Measurements from ENCODE around the gene KLF1.

KLF1 gene

GRCh38 chr19:12838886-12839756 lies 47.9 kb downstream of the KLF1 start (continued):
- no peak for TF ChIP-seq ZNF280D (tag by site-specific recombination; IDR thresholded peaks at IDR 0.05)

- POLR2A ChIA-PET, result no interaction called here
- TF ChIP-seq ZBTB7A (tag by site-specific recombination; IDR thresholded peaks at IDR 0.05; ENCODE audit: low read depth), result no peak
- no peak for TF ChIP-seq ZNF174 (tag by site-specific recombination; IDR thresholded peaks at IDR 0.05)
- TF ChIP-seq OVOL3 (tag by site-specific recombination; IDR thresholded peaks at IDR 0.05), result no peak
- TF ChIP-seq ZNF561 (tag by site-specific recombination; IDR thresholded peaks at IDR 0.05; ENCODE audit: borderline replicate concordance), result no peak
- TF ChIP-seq KLF8 (tag by site-specific recombination; IDR thresholded peaks at IDR 0.05), result no peak
- 0 out of 2 replicates have a peak, but pooled peaks have one; percentile 29 for TF ChIP-seq KLF7 (tag by site-specific recombination; IDR thresholded peaks at IDR 0.05; ENCODE audit: borderline replicate concordance)
- TF ChIP-seq ZEB2 (tag by site-specific recombination; IDR thresholded peaks at IDR 0.05), result no peak
- 0 out of 2 replicates have a peak, but pooled peaks have one; percentile 17 for TF ChIP-seq ZNF677 (tag by site-specific recombination; IDR thresholded peaks at IDR 0.05)
- no peak for TF ChIP-seq ZNF121 (tag by site-specific recombination; IDR thresholded peaks at IDR 0.05)
- TF ChIP-seq ZNF560 (tag by site-specific recombination; IDR thresholded peaks at IDR 0.05; ENCODE audit: borderline replicate concordance), result peak; percentile 29; the same call in 1 of the 2 replicates
- 0 out of 2 replicates have a peak, but pooled peaks have one; percentile 22 for TF ChIP-seq ZBTB8A (tag by site-specific recombination; IDR thresholded peaks at IDR 0.05)
- no peak for TF ChIP-seq ZNF324 (tag by site-specific recombination; IDR thresholded peaks at IDR 0.05)
- no peak for TF ChIP-seq ZNF449 (tag by site-specific recombination; IDR thresholded peaks at IDR 0.05)
- no peak; the same call in 1 of the 2 replicates for TF ChIP-seq KLF9 (tag by site-specific recombination; IDR thresholded peaks at IDR 0.05; ENCODE audit: low read depth)
- TF ChIP-seq ZSCAN5A (tag by site-specific recombination; IDR thresholded peaks at IDR 0.05), result no peak
- TF ChIP-seq IKZF3 (tag by site-specific recombination; IDR thresholded peaks at IDR 0.05), result no peak
- no peak for TF ChIP-seq ZNF221 (tag by site-specific recombination; IDR thresholded peaks at IDR 0.05; ENCODE audit: borderline replicate concordance)
- TF ChIP-seq ZBTB26 (tag by site-specific recombination; optimal IDR thresholded peaks at IDR 0.05), result peak; percentile 63
- no peak for TF ChIP-seq ZNF629 (tag by site-specific recombination; IDR thresholded peaks at IDR 0.05)
- TF ChIP-seq SP3 (tag by site-specific recombination; IDR thresholded peaks at IDR 0.05), result no peak
- no peak for TF ChIP-seq ZNF791 (tag by site-specific recombination; IDR thresholded peaks at IDR 0.05)
- TF ChIP-seq HOXA7 (CRISPR knock-in tag; IDR thresholded peaks at IDR 0.05; ENCODE audit: borderline replicate concordance), result no peak
- TF ChIP-seq ZNF580 (tag by site-specific recombination; IDR thresholded peaks at IDR 0.05), result no peak
- TF ChIP-seq ZXDB (tag by site-specific recombination; IDR thresholded peaks at IDR 0.05), result no peak
Measured at GRCh38 chr19:12838182-12838885, 48.7 kb downstream of the KLF1 start, which contains the start of gene MAST1. Gene MAST1, plus strand, starts transcription at chr19:12838515. Its CDS starts 58 bp downstream, at chr19:12838573.

More at GRCh38 chr19:12838182-12838885, 48.7 kb downstream of the KLF1 start, which contains the start of gene MAST1:
- Histone ChIP-seq H3K27ac (ENCODE audit: extremely low read depth, low read depth, low read length) (no peak within 1 kb of the TSS), H3K4me1 (ENCODE audit: control insufficient read depth, insufficient read depth, low read length) (0 out of 2 replicates have a peak, but pooled peaks cover under 1% of the 10 kb centered on the region), H3K9me3 (ENCODE audit: control insufficient read depth, insufficient read depth, low read depth, low read length) (no peaks in the 10 kb centered on the region), H3K4me3 (ENCODE audit: low read depth, low read length) (peak within 1 kb of the TSS; percentile 49), H3K36me3 (ENCODE audit: control insufficient read depth in 2 of 2, insufficient read depth in 1 of 2, low read length in 2 of 2) (no peaks in the 10 kb centered on the region)
- CTCF ChIA-PET, result interaction anchor here (0.7 to 1.8 kb wide), 4 partner anchors 9 to 78 kb away, joined by 5 to 13 read pairs (median 6); no protein-coding TSS in a partner anchor

Measured in HEK293 (cell line).